HEK293 (cell line): ENCODE data around the gene OPCML.

Experiments
- CTCF ChIA-PET: fragments of 350-600 bp; formaldehyde crosslinking; extraction: SDS; loops from one replicate; lab custom pipeline; 2021; ENCODE audit warnings: antibody characterized with exemption; lab: Yijun Ruan, JAX
- POLR2A ChIA-PET: fragments of 300-600 bp; formaldehyde crosslinking; extraction: SDS; loops from one replicate; lab custom pipeline; 2020; ENCODE audit warnings: antibody characterized with exemption, inconsistent platforms; lab: Yijun Ruan, JAX
- H3K27ac ChIP-seq: fragments of 200-500 bp; sonication (Bioruptor generic); 2 replicates; pipeline ENCODE4 v1.5.1; 2014; ENCODE audit warnings: low read depth, low read length, control low read depth, inconsistent platforms; ENCODE audit errors: extremely low read depth
- H3K36me3 ChIP-seq, 2 experiments: fragments of 200-500 bp in 1 of 2; sonication (Bioruptor generic) in 1 of 2; 1 replicate in 1 of 2; 2 replicates in 1 of 2; pipeline ENCODE4 v1.5.1; 2014 to 2017; ENCODE audit warnings: inconsistent platforms in 2 of 2, low read length in 2 of 2; ENCODE audit not compliant: control insufficient read depth in 2 of 2, insufficient read depth in 1 of 2
- H3K4me1 ChIP-seq: fragments of 200-500 bp; sonication (Bioruptor generic); 2 replicates; pipeline ENCODE4 v1.5.1; 2014; ENCODE audit warnings: mild to moderate bottlenecking, low read length, inconsistent platforms; ENCODE audit not compliant: control insufficient read depth, insufficient read depth
- H3K4me3 ChIP-seq: 2 replicates; pipeline ENCODE4 v1.5.1; 2011; ENCODE audit warnings: low read depth, mild to moderate bottlenecking, control low read depth, low read length, moderate library complexity
- H3K9me3 ChIP-seq: fragments of 200-500 bp; sonication (Bioruptor generic); 2 replicates; pipeline ENCODE4 v1.5.1; 2014; ENCODE audit warnings: low read depth, low read length, inconsistent platforms; ENCODE audit not compliant: control insufficient read depth, insufficient read depth
- GLIS1 ChIP-seq: fragments of 450-650 bp; formaldehyde crosslinking; IDR thresholded peaks from 2 replicates; pipeline ENCODE4 v1.5.1; 2016; ENCODE audit warnings: missing biosample characterization, missing genetic modification characterization
- KLF8 ChIP-seq: fragments of 450-650 bp; formaldehyde crosslinking; IDR thresholded peaks from 2 replicates; pipeline ENCODE4 v1.5.1; 2016; ENCODE audit warnings: missing biosample characterization, missing genetic modification characterization
- MEIS1 ChIP-seq: sonication (generic); formaldehyde crosslinking; IDR thresholded peaks from 2 replicates; pipeline ENCODE4 v1.8.1; 2022; ENCODE audit warnings: missing genetic modification reagents, mild to moderate bottlenecking, borderline replicate concordance
- ZFP3 ChIP-seq: fragments of 450-650 bp; formaldehyde crosslinking; IDR thresholded peaks from 2 replicates; pipeline ENCODE4 v1.5.1; 2016; ENCODE audit warnings: low read depth, missing biosample characterization, missing genetic modification characterization
- ZFP37 ChIP-seq: fragments of 450-650 bp; formaldehyde crosslinking; IDR thresholded peaks from 2 replicates; pipeline ENCODE4 v1.5.1; 2016; ENCODE audit warnings: missing biosample characterization, missing genetic modification characterization
- ZNF146 ChIP-seq: fragments of 450-650 bp; formaldehyde crosslinking; IDR thresholded peaks from 2 replicates; pipeline ENCODE4 v1.5.1; 2016; ENCODE audit warnings: missing biosample characterization, missing genetic modification characterization
- ZNF174 ChIP-seq: fragments of 450-650 bp; formaldehyde crosslinking; IDR thresholded peaks from 2 replicates; pipeline ENCODE4 v1.5.0; 2017; ENCODE audit warnings: missing biosample characterization, mild to moderate bottlenecking, missing genetic modification characterization
- ZNF324 ChIP-seq: fragments of 450-650 bp; formaldehyde crosslinking; IDR thresholded peaks from 2 replicates; pipeline ENCODE4 v1.5.1; 2016; ENCODE audit warnings: missing biosample characterization, missing genetic modification characterization
- ZNF335 ChIP-seq: fragments of 450-650 bp; formaldehyde crosslinking; conservative IDR thresholded peaks from 2 replicates; pipeline ENCODE4 v1.5.1; 2016; ENCODE audit warnings: missing biosample characterization, missing genetic modification characterization
- ZNF548 ChIP-seq: fragments of 450-650 bp; formaldehyde crosslinking; IDR thresholded peaks from 2 replicates; pipeline ENCODE4 v1.5.1; 2016; ENCODE audit warnings: missing biosample characterization, missing genetic modification characterization
- ZNF555 ChIP-seq: fragments of 450-650 bp; formaldehyde crosslinking; conservative IDR thresholded peaks from 2 replicates; pipeline ENCODE4 v1.5.1; 2017; ENCODE audit warnings: missing biosample characterization, mild to moderate bottlenecking, missing genetic modification characterization, inconsistent platforms
- ZNF626 ChIP-seq: fragments of 450-650 bp; sonication (Bioruptor Pico); formaldehyde crosslinking; IDR thresholded peaks from 2 replicates; pipeline ENCODE4 v1.5.1; 2018; ENCODE audit warnings: missing biosample characterization, missing genetic modification characterization, inconsistent platforms
- ZNF658 ChIP-seq: fragments of 450-650 bp; formaldehyde crosslinking; IDR thresholded peaks from 2 replicates; pipeline ENCODE4; 2016; ENCODE audit warnings: missing biosample characterization, missing genetic modification characterization
- ZNF707 ChIP-seq: fragments of 450-650 bp; formaldehyde crosslinking; IDR thresholded peaks from 2 replicates; pipeline ENCODE4 v1.5.1; 2016; ENCODE audit warnings: missing biosample characterization, missing genetic modification characterization
- ZNF768 ChIP-seq: fragments of 450-650 bp; formaldehyde crosslinking; IDR thresholded peaks from 2 replicates; pipeline ENCODE4 v1.5.1; 2018; ENCODE audit warnings: missing biosample characterization, mild to moderate bottlenecking, missing genetic modification characterization
- ZNF777 ChIP-seq: fragments of 450-650 bp; formaldehyde crosslinking; IDR thresholded peaks from 2 replicates; pipeline ENCODE4 v1.5.1; 2017; ENCODE audit warnings: missing biosample characterization, missing genetic modification characterization, borderline replicate concordance
- ZNF792 ChIP-seq: fragments of 450-650 bp; formaldehyde crosslinking; IDR thresholded peaks from 2 replicates; pipeline ENCODE4 v1.5.1; 2016; ENCODE audit warnings: missing biosample characterization, missing genetic modification characterization
- ZNF830 ChIP-seq: fragments of 450-650 bp; IDR thresholded peaks from 2 replicates; pipeline ENCODE4 v1.5.0; 2018; ENCODE audit warnings: missing biosample characterization, missing genetic modification characterization, low read depth, mild to moderate bottlenecking, moderate library complexity
- ZNF843 ChIP-seq: fragments of 450-650 bp; formaldehyde crosslinking; IDR thresholded peaks from 2 replicates; pipeline ENCODE4 v1.5.1; 2016; ENCODE audit warnings: missing biosample characterization, missing genetic modification characterization
- TF ChIP-seq, protein P1 (sequence below): fragments of 450-650 bp; formaldehyde crosslinking; conservative IDR thresholded peaks from 2 replicates; pipeline ENCODE4 v1.5.1; 2016; ENCODE audit warnings: low read depth, missing biosample characterization, missing genetic modification characterization
- TF ChIP-seq, protein P2 (sequence below): fragments of 450-650 bp; formaldehyde crosslinking; IDR thresholded peaks from 2 replicates; pipeline ENCODE4 v1.5.1; 2016; ENCODE audit warnings: missing biosample characterization, missing genetic modification characterization
- TF ChIP-seq, protein P3 (sequence below): fragments of 450-650 bp; formaldehyde crosslinking; IDR thresholded peaks from 2 replicates; pipeline ENCODE4 v1.5.1; 2016; ENCODE audit warnings: missing biosample characterization, missing genetic modification characterization
- TF ChIP-seq, protein P4 (sequence below): fragments of 450-650 bp; formaldehyde crosslinking; IDR thresholded peaks from 2 replicates; pipeline ENCODE4 v1.5.1; 2016; ENCODE audit warnings: missing biosample characterization, missing genetic modification characterization, borderline replicate concordance

Gene OPCML

DNA sequence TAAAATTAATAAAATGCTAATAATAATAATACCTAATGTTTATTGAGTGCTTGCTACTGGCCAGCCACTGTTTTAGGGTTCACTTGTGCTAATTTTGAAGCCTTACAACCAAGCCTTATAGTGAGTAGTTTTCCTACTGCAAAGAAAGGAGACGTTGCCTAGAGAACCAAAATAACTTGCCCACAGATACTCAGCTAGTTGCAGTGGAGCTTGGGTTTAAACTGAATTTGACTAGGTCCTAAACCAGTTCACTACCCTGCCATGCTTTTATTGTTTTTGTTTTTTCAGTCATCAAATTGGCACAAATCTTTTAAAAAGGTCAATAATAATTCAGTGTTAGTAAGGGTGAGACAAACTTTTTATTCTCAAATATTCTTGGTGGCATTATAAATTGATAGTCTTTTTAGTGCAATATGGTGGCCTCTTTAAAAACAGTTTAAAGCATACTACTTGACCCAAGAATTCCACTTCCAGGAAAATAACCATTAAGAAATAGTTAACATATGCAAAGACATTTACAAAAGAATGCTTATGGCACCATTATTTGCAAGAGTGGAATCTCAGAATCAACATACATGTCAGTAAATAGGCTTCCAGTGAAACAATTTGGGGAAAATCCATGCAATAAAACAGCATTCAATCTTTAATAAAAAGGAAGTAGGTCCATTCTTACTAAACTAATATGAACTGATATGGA lies 90.2 kb downstream of the OPCML start:
- Histone ChIP-seq H3K36me3 (no peaks in the 10 kb centered on the region), H3K4me1 (no peaks in the 10 kb centered on the region), H3K27ac (no peak overlapping the region), H3K4me3 (no peak overlapping the region), H3K9me3 (no peaks in the 10 kb centered on the region)
- CTCF ChIA-PET = interaction anchor here (0.8 kb wide), 1 partner anchor 393 kb away, joined by 3 read pairs; no protein-coding TSS in a partner anchor
- POLR2A ChIA-PET = no interaction called here
- TF ChIP-seq, protein P1, sequence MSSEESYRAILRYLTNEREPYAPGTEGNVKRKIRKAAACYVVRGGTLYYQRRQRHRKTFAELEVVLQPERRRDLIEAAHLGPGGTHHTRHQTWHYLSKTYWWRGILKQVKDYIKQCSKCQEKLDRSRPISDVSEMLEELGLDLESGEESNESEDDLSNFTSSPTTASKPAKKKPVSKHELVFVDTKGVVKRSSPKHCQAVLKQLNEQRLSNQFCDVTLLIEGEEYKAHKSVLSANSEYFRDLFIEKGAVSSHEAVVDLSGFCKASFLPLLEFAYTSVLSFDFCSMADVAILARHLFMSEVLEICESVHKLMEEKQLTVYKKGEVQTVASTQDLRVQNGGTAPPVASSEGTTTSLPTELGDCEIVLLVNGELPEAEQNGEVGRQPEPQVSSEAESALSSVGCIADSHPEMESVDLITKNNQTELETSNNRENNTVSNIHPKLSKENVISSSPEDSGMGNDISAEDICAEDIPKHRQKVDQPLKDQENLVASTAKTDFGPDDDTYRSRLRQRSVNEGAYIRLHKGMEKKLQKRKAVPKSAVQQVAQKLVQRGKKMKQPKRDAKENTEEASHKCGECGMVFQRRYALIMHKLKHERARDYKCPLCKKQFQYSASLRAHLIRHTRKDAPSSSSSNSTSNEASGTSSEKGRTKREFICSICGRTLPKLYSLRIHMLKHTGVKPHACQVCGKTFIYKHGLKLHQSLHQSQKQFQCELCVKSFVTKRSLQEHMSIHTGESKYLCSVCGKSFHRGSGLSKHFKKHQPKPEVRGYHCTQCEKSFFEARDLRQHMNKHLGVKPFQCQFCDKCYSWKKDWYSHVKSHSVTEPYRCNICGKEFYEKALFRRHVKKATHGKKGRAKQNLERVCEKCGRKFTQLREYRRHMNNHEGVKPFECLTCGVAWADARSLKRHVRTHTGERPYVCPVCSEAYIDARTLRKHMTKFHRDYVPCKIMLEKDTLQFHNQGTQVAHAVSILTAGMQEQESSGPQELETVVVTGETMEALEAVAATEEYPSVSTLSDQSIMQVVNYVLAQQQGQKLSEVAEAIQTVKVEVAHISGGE (tag by site-specific recombination) = no peak
- TF ChIP-seq MEIS1 (CRISPR knock-in tag) (no peak), ZNF843 (tag by site-specific recombination) (no peak), ZNF830 (tag by site-specific recombination) (no peak), ZNF777 (tag by site-specific recombination) (no peak), ZNF335 (tag by site-specific recombination) (no peak), ZNF548 (tag by site-specific recombination) (no peak), ZNF707 (no peak), GLIS1 (tag by site-specific recombination) (no peak), ZNF658 (tag by site-specific recombination) (no peak), ZNF626 (tag by site-specific recombination) (no peak), ZNF768 (tag by site-specific recombination) (no peak), ZNF324 (tag by site-specific recombination) (no peak), ZNF555 (tag by site-specific recombination) (no peak), KLF8 (tag by site-specific recombination) (no peak), ZNF146 (tag by site-specific recombination) (no peak), ZFP37 (tag by site-specific recombination) (no peak), ZFP3 (tag by site-specific recombination) (no peak)
- TF ChIP-seq, protein P2, sequence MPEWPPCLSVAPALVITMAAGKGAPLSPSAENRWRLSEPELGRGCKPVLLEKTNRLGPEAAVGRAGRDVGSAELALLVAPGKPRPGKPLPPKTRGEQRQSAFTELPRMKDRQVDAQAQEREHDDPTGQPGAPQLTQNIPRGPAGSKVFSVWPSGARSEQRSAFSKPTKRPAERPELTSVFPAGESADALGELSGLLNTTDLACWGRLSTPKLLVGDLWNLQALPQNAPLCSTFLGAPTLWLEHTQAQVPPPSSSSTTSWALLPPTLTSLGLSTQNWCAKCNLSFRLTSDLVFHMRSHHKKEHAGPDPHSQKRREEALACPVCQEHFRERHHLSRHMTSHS (tag by site-specific recombination) = no peak
- TF ChIP-seq, protein P3, sequence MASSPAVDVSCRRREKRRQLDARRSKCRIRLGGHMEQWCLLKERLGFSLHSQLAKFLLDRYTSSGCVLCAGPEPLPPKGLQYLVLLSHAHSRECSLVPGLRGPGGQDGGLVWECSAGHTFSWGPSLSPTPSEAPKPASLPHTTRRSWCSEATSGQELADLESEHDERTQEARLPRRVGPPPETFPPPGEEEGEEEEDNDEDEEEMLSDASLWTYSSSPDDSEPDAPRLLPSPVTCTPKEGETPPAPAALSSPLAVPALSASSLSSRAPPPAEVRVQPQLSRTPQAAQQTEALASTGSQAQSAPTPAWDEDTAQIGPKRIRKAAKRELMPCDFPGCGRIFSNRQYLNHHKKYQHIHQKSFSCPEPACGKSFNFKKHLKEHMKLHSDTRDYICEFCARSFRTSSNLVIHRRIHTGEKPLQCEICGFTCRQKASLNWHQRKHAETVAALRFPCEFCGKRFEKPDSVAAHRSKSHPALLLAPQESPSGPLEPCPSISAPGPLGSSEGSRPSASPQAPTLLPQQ (tag by site-specific recombination) = no peak

DNA sequence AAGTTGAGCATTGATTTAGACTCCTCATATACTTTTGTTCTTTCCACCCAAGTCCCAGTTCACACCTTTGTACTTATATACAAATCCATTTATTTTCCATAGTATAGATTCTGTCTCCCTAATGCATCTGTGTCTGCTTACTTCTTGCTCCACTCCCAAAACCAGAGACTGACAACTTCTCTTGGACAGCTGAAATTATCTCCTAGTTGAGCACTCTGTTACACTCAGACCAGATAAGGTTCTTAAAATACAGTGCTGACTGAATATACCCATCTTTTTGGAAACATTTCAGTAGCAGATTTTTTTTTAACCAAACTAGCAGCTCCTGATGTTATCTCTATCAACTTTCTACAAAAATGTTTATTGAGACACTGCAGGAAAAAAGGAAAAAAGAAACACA lies 106.3 kb downstream of the OPCML start:
- CTCF ChIA-PET = no interaction called here
- no peaks in the 10 kb centered on the region for H3K4me1 ChIP-seq
- H3K36me3 ChIP-seq = no peaks in the 10 kb centered on the region
- no peak overlapping the region for H3K4me3 ChIP-seq
- TF ChIP-seq ZNF174 (tag by site-specific recombination) (no peak), ZNF792 (tag by site-specific recombination) (no peak), GLIS1 (tag by site-specific recombination) (no peak)
- TF ChIP-seq, protein P4, sequence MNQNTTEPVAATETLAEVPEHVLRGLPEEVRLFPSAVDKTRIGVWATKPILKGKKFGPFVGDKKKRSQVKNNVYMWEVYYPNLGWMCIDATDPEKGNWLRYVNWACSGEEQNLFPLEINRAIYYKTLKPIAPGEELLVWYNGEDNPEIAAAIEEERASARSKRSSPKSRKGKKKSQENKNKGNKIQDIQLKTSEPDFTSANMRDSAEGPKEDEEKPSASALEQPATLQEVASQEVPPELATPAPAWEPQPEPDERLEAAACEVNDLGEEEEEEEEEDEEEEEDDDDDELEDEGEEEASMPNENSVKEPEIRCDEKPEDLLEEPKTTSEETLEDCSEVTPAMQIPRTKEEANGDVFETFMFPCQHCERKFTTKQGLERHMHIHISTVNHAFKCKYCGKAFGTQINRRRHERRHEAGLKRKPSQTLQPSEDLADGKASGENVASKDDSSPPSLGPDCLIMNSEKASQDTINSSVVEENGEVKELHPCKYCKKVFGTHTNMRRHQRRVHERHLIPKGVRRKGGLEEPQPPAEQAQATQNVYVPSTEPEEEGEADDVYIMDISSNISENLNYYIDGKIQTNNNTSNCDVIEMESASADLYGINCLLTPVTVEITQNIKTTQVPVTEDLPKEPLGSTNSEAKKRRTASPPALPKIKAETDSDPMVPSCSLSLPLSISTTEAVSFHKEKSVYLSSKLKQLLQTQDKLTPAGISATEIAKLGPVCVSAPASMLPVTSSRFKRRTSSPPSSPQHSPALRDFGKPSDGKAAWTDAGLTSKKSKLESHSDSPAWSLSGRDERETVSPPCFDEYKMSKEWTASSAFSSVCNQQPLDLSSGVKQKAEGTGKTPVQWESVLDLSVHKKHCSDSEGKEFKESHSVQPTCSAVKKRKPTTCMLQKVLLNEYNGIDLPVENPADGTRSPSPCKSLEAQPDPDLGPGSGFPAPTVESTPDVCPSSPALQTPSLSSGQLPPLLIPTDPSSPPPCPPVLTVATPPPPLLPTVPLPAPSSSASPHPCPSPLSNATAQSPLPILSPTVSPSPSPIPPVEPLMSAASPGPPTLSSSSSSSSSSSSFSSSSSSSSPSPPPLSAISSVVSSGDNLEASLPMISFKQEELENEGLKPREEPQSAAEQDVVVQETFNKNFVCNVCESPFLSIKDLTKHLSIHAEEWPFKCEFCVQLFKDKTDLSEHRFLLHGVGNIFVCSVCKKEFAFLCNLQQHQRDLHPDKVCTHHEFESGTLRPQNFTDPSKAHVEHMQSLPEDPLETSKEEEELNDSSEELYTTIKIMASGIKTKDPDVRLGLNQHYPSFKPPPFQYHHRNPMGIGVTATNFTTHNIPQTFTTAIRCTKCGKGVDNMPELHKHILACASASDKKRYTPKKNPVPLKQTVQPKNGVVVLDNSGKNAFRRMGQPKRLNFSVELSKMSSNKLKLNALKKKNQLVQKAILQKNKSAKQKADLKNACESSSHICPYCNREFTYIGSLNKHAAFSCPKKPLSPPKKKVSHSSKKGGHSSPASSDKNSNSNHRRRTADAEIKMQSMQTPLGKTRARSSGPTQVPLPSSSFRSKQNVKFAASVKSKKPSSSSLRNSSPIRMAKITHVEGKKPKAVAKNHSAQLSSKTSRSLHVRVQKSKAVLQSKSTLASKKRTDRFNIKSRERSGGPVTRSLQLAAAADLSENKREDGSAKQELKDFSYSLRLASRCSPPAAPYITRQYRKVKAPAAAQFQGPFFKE (tag by site-specific recombination) = no peak
- no peaks in the 10 kb centered on the region for H3K9me3 ChIP-seq
- POLR2A ChIA-PET = no interaction called here
- H3K27ac ChIP-seq = no peak overlapping the region
